Measurements from ENCODE around the gene DEXI.

Gene DEXI

GRCh38 chr16:10923650-10924214, 18.5 kb downstream of the DEXI start:
- no peak for DNase-seq

GRCh38 chr16:10923146-10923649, 19.1 kb downstream of the DEXI start:
- DNase-seq = no peak

GRCh38 chr16:10922328-10923145, 19.7 kb downstream of the DEXI start:
- no peak for DNase-seq

- no peak for DNase-seq
These were observed 20.5 kb downstream of the DEXI start for GRCh38 chr16:10921536-10922327.

GRCh38 chr16:10920726-10921427, 21.4 kb downstream of the DEXI start:
- DNase-seq = no peak

- no peak for DNase-seq
These were observed 23.3 kb downstream of the DEXI start for GRCh38 chr16:10919003-10919351.

- peak; percentile 85 for DNase-seq
These were observed 23.8 kb downstream of the DEXI start for GRCh38 chr16:10918294-10919002.

- DNase-seq = no peak
These were observed 25.7 kb downstream of the DEXI start for GRCh38 chr16:10916534-10916933.

- no peak for DNase-seq
These were observed 31.0 kb downstream of the DEXI start for GRCh38 chr16:10911267-10911666.

- DNase-seq = no peak
These were observed 34.6 kb downstream of the DEXI start for GRCh38 chr16:10907757-10908045.

GRCh38 chr16:10906914-10907756, 35.1 kb downstream of the DEXI start:
- DNase-seq = no peak

GRCh38 chr16:10906482-10906881, 35.8 kb downstream of the DEXI start:
- DNase-seq = no peak

- DNase-seq = no peak
These were observed 39.3 kb downstream of the DEXI start for GRCh38 chr16:10902999-10903398.

- DNase-seq = no peak
These were observed 45.1 kb downstream of the DEXI start for GRCh38 chr16:10897134-10897533.

GRCh38 chr16:10896723-10897122, 45.5 kb downstream of the DEXI start:
- DNase-seq = no peak

- no peak for DNase-seq
These were observed 46.1 kb downstream of the DEXI start for GRCh38 chr16:10896165-10896564.

GRCh38 chr16:10895053-10895946, 47.0 kb downstream of the DEXI start:
- DNase-seq = no peak

- no peak for DNase-seq
These were observed 49.4 kb downstream of the DEXI start for GRCh38 chr16:10892782-10893318.

GRCh38 chr16:10889855-10890254, 52.4 kb downstream of the DEXI start:
- DNase-seq = no peak

GRCh38 chr16:10888320-10888937, 53.8 kb downstream of the DEXI start:
- DNase-seq = no peak

Measured in NCI-H1694 (cell line).